ENCODE data around the gene DBX1.

DNA sequence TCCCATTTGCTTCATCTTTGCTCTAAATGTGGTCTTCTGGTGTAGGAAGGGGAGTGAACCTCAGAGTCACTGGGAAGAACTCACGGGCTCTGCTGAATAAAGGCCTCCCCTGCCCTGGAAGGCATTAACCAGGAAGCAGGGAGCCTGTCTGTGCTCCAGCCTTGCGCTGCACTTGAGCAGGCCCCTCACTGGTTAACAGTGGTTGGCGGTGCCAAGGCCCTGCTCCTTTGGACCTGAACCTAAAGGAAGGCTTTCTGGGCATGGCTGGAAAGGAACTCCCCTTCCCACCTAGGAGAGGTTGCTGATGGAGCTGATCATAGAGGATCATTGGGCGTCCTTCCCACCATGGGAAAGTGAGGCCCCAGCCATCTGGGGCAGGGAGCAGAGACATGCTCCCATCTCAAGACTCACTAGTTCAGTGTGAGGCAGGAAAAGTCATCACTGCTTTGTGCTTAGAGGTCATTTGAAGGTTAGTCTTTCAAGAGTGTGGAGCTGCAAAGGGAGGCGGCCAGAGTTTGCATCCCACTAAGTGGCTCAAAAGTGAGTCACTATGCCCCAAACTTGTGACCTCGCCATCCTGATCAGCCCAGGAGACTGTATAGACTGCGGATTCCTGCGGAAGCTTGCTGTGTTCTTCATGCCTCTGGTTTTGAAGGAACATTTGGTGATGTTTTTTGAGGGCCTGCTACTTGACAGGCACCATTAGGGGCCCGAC, 50.4 kb downstream of the DBX1 start:
- TF ChIP-seq EZH2 (IDR thresholded peaks at IDR 0.05; ENCODE audit: insufficient read depth, poor library complexity, severe bottlenecking) (no peak), EZH2phosphoT487 (IDR thresholded peaks at IDR 0.05; ENCODE audit: insufficient read depth, low read depth) (no peak)

All from GM23248 (cell line).